Left lung (tissue), 10 donors: ENCODE data around the gene NFKB2. TPM values are rescaled to one million over a fixed set of nuclear protein-coding genes. Genes with fewer than 3 reads are reported as not detected.

ENCODE experiments used
- ATAC-seq: fragments of 200-7000 bp; cut with Tn5 transposase; one replicate; pipeline ENCODE4 v1.9.1; 2020; ENCODE audit warnings: moderate library complexity
- DNase-seq, 4 donors: peaks; one replicate each; pipeline ENCODE4 v3.0.0-alpha.2; 2013 to 2020
- H3K27ac ChIP-seq, 2 donors: fragments of 200-600 bp; sonication (generic) in 1 of 2; one replicate each; pipeline versions ENCODE4 v1.5.0 to v1.8.0; 2020 to 2021
- H3K27me3 ChIP-seq, 2 donors: fragments of 200-600 bp; sonication (generic) in 1 of 2; one replicate each; pipeline versions ENCODE4 v1.5.0 to v1.8.0; 2020 to 2021
- H3K36me3 ChIP-seq, 2 donors: fragments of 200-600 bp; sonication (generic) in 1 of 2; one replicate each; pipeline versions ENCODE4 v1.5.0 to v1.8.0; 2020 to 2021
- H3K4me1 ChIP-seq, 2 donors: fragments of 200-600 bp; one replicate each; pipeline ENCODE4 v1.8.0; 2021
- H3K4me3 ChIP-seq, 2 donors: fragments of 200-600 bp; sonication (generic) in 1 of 2; one replicate each; pipeline versions ENCODE4 v1.5.0 to v1.8.0; 2020 to 2021; ENCODE audit warnings: mild to moderate bottlenecking in 1 of 2
- H3K9me3 ChIP-seq, 2 donors: fragments of 200-600 bp; sonication (generic) in 1 of 2; one replicate each; pipeline versions ENCODE4 v1.5.0 to v1.8.0; 2020 to 2021
- intact Hi-C, 2 donors: fragments of 100-400 bp; cut with DNase I; formaldehyde crosslinking; loops; one replicate each; pipeline versions ENCODE4 v1.11.2 to v1.14.2; 2022
- polyA plus RNA-seq, 6 donors: library from polyadenylated mRNA; unstranded; fragments of 120-200 nt; gene quantifications; one replicate each; pipeline ENCODE4 v1.2.1, GENCODE V29; 2013; ENCODE audit not compliant: insufficient read length in 6 of 6
- total RNA-seq, 2 donors: library from RNA; stranded (reverse); fragmentation: NEBNext Ultra II Directional; extraction: Animal tissue kit (Norgen Biotek cat#: 25700); gene quantifications; one replicate each; pipeline ENCODE4 v1.2.1, GENCODE V29; 2021
- TF ChIP-seq, protein P1 (sequence below), 2 donors: fragments of 200-600 bp; sonication (generic) in 1 of 2; IDR thresholded peaks; one replicate each; pipeline versions ENCODE4 v1.5.0 to v1.8.0; 2021; ENCODE audit warnings: antibody characterized with exemption in 2 of 2
- donor health status: DM: no; HTN: yes; CAD: no.
- donor health status: DM: no; HTN: no; CAD: no.

NFKB2 gene
- total and polyA plus RNA-seq, 8 donors = 22.0 to 50.2 (median 25.6) TPM

- no peak overlapping the region for H3K27ac ChIP-seq
- intact Hi-C loops = no loop called here
- no peaks in the 10 kb centered on the region for H3K9me3 ChIP-seq
- TF ChIP-seq, protein P1, sequence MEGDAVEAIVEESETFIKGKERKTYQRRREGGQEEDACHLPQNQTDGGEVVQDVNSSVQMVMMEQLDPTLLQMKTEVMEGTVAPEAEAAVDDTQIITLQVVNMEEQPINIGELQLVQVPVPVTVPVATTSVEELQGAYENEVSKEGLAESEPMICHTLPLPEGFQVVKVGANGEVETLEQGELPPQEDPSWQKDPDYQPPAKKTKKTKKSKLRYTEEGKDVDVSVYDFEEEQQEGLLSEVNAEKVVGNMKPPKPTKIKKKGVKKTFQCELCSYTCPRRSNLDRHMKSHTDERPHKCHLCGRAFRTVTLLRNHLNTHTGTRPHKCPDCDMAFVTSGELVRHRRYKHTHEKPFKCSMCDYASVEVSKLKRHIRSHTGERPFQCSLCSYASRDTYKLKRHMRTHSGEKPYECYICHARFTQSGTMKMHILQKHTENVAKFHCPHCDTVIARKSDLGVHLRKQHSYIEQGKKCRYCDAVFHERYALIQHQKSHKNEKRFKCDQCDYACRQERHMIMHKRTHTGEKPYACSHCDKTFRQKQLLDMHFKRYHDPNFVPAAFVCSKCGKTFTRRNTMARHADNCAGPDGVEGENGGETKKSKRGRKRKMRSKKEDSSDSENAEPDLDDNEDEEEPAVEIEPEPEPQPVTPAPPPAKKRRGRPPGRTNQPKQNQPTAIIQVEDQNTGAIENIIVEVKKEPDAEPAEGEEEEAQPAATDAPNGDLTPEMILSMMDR (IDR thresholded peaks at IDR 0.05) = no peak
- ATAC-seq (no peak), DNase-seq (no peak)
- H3K36me3 ChIP-seq = no peaks in the 10 kb centered on the region
- H3K4me1 ChIP-seq = peaks cover 0 to 24% of the 10 kb centered on the region in 2 donors
- H3K4me3 ChIP-seq = no peak overlapping the region
- H3K27me3 ChIP-seq = peaks cover 34 to 99% of the 10 kb centered on the region in 2 donors
Observed at GRCh38 chr10:102411341-102412255, 16.1 kb downstream of the NFKB2 start.

GRCh38 chr10:102412293-102412692, 16.8 kb downstream of the NFKB2 start:
- intact Hi-C loops = no loop called here
- no peak overlapping the region for H3K27ac ChIP-seq
- no peak for DNase-seq
- peaks cover 0 to 24% of the 10 kb centered on the region in 2 donors for H3K4me1 ChIP-seq
- TF ChIP-seq, protein P1 (IDR thresholded peaks at IDR 0.05) = no peak
- peaks cover 34 to 100% of the 10 kb centered on the region in 2 donors for H3K27me3 ChIP-seq
- H3K9me3 ChIP-seq = no peaks in the 10 kb centered on the region
- H3K36me3 ChIP-seq = no peaks in the 10 kb centered on the region
- no peak for ATAC-seq
- H3K4me3 ChIP-seq = no peak overlapping the region

GRCh38 chr10:102413053-102413705, 17.7 kb downstream of the NFKB2 start:
- Histone ChIP-seq H3K36me3 (no peaks in the 10 kb centered on the region), H3K4me3 (no peak overlapping the region), H3K4me1 (peaks cover 0 to 23% of the 10 kb centered on the region in 2 donors), H3K9me3 (no peaks in the 10 kb centered on the region), H3K27ac (no peak overlapping the region), H3K27me3 (peaks cover 34 to 100% of the 10 kb centered on the region in 2 donors)
- ATAC-seq (no peak), DNase-seq (no peak)
- intact Hi-C loops = no loop called here
- TF ChIP-seq, protein P1 (IDR thresholded peaks at IDR 0.05) = no peak

DNA sequence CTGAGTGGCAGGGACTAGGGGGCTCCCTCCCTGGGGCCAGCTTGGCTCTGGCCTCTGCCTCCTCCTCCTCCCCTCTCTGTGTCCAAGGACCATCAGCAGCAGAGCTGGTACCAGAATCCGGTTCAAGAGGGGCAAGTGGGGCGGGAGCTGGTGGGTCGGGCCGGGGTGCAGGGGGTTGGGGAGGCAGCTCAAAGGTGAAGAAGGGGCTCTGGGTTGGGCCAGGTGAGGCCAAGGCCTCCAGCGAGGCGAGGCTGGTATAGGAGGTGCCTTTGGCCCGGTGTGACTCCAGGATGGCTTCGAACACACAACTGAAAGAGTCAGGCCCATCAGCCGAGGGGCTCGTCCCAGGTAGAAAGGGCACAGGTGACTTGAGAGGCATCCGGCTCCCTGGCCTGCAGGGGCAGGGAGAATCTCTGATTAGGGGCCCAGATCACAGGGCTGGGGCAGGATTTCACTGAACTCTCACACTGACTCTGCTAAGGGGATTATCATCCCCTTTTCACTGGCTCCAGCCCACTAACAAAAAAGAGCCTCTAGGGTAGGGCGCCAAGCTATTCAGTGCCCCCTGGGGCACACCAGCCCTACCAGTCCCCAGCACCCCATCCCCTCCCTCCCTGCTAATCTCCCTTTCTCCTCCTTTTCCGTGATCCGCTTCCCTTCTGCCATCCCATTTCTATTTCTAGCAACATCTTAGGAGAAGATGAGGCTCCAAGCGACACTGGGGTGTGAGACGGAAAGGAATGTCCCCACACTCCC, 18.5 kb downstream of the NFKB2 start:
- intact Hi-C loops = no loop called here
- ATAC-seq (no peak), DNase-seq (no peak)
- H3K36me3 ChIP-seq = no peaks in the 10 kb centered on the region
- H3K4me3 ChIP-seq = no peak overlapping the region
- H3K9me3 ChIP-seq = no peaks in the 10 kb centered on the region
- H3K27ac ChIP-seq = no peak overlapping the region
- TF ChIP-seq, protein P1 (IDR thresholded peaks at IDR 0.05) = no peak
- peaks cover 0 to 19% of the 10 kb centered on the region in 2 donors for H3K4me1 ChIP-seq
- peaks cover 34 to 100% of the 10 kb centered on the region in 2 donors for H3K27me3 ChIP-seq
